Raji (cell line): Measurements from ENCODE around the gene PRKACG.

Experiments
- POLR2A ChIP-seq: IDR thresholded peaks from 2 replicates; pipeline ENCODE4 v1.6.1; 2011; ENCODE audit warnings: low read depth, low read length, control low read depth; ENCODE audit not compliant: insufficient read depth

The PRKACG gene

GRCh38 chr9:69034071-69034470 lies 20.2 kb upstream of the PRKACG start:
- TF ChIP-seq POLR2A: no peak

- TF ChIP-seq POLR2A: no peak
These were observed 17.1 kb upstream of the PRKACG start for GRCh38 chr9:69030851-69031645.

DNA sequence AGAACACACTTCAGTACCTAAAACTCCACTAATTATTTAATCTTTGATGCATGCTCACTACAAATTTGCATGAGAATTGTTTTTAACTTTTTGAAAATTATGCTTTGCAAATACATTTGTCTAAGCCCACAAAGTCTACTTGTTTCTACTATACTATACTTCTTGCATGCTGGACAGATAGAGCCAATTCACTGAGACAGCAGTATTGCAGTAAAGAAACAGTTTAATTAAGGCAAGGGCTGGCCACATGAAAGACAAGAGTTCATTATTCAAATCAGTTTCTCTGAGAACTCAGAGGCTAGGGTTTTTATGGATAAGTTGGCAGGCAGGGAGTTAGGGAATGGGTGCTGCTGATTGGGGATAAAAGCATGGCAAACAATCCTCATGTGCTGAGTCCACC lies 15.6 kb upstream of the PRKACG start:
- TF ChIP-seq POLR2A: no peak

- TF ChIP-seq POLR2A: no peak
These were observed 14.8 kb upstream of the PRKACG start for GRCh38 chr9:69028754-69029153.

- no peak for TF ChIP-seq POLR2A
These were observed 13.6 kb upstream of the PRKACG start for GRCh38 chr9:69027355-69028097.

DNA sequence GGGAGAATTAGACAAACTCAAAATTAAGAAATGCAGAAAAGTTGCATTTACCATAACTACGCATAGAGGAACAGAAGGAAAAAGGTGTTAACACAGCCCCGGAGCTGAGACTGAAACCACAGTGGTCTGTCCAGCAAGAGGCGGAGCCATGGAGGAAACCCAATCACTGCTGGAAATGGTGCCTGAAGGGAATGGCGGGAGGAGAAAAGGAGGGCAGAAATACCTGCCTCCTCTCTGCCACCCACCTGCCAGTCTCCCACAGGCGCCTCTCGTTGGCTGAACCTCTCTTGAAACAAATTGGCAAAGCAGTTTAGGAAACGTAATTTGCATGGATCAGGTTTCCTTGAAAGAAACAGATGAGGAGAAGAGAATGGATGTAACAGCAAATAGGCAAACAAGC lies 9.7 kb upstream of the PRKACG start:
- no peak for TF ChIP-seq POLR2A

DNA sequence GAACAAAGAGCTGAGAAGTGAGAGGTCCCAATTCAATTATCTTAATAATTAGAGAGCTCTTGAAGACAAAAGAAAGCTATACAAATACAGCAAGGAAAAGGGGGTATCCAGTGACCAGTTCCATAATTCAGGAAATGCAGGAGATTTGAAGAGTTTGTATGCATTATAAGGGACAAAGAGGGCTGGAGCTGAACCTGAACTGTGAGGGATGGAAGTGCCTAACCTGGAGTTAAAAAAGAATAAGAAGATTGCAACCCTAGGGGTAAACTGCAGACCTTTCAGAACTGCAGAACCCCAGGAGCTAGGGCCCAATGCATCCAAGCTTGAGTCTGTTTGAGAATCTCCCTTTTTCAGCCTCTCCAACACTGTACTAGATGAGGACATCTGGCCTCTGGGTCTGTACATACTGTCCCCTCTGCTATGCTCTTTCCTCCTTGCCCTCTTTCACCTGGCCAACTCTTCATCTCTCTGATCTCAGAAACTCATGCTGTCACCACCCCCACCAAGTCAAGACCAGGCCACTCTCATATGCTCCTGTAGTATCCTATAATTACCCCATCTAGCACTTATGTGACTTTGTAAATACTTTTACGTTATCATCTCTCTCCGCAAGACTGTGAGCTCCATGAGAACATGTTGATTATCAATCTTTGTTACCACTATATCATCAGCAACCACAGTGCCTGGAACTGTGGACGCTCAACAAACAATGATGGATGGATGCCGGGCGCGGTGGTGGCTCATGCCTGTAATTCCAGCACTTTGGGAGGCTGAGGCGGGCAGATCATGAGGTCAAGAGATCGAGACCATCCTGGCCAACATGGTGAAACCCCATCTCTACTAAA lies 6.6 kb upstream of the PRKACG start:
- TF ChIP-seq POLR2A: no peak

- no peak for TF ChIP-seq POLR2A
These were observed 5.9 kb upstream of the PRKACG start for GRCh38 chr9:69019808-69020207.

GRCh38 chr9:69018737-69019136 lies 4.8 kb upstream of the PRKACG start:
- TF ChIP-seq POLR2A: no peak

GRCh38 chr9:69016191-69017096 lies 2.5 kb upstream of the PRKACG start:
- TF ChIP-seq POLR2A: no peak

DNA sequence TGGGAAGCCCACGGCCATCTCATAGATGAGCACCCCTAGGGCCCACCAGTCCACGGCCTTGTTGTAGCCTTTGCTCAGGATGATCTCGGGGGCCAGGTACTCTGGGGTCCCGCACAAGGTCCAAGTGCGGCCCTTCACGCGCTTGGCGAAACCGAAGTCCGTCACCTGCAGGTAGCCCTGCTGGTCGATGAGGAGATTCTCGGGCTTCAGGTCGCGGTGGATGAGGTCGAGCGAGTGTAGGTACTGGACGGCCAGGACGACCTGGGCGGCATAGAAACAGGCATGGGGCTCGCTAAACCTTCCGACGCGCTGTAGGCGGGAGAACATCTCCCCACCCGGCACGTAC lies 558 bp downstream of the PRKACG start:
- no peak for TF ChIP-seq POLR2A

GRCh38 chr9:69012696-69013381 lies 1.1 kb downstream of the PRKACG start:
- no peak for TF ChIP-seq POLR2A

GRCh38 chr9:69009708-69010107 lies 4.2 kb downstream of the PRKACG start:
- TF ChIP-seq POLR2A: no peak

DNA sequence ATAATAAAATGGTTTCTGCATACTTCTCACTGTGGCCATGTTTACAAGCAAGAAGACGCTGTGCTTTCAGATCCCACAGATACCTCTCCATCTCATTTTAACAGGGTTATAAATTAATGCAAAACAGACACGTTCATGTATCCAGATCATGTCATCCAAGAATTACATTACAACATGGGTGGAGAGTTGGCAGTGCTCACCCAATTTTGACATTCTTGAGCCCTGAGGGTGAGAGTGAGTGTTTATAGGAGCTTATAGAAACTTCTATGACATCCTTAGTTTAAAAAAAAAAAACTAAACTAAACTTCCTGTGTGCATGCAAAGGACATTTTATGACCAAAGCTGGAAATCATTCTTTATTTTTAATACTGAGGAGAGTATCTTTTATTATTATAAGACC lies 9.1 kb downstream of the PRKACG start:
- no peak for TF ChIP-seq POLR2A

DNA sequence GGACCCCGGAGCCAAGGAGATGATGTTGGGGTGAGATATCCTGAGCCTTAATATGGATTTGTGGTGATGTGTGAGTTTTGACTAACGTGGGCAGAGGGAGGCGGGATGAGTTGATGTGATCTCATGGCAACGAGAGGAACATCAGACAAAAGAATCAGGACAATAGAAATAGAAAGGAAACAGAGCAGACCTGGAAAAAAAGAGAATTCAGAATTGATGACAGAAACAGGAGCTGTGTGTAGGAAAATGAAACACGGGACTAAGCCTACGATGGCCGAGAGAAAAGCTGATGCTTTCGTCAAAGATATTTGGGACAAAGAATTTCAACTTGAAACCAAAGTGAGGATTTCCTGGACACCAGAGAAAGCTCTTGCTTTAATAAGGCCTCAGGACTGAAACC lies 10.9 kb downstream of the PRKACG start:
- no peak for TF ChIP-seq POLR2A

GRCh38 chr9:69001921-69002320 lies 12.0 kb downstream of the PRKACG start:
- no peak for TF ChIP-seq POLR2A
